Heart left ventricle (tissue), 13 donors: ENCODE data around the gene ZNF775.

ENCODE experiments used
- CTCF ChIP-seq, 12 donors: fragments of 200-600 bp; sonication (generic) in 4 of 12; IDR thresholded peaks; one replicate each; pipeline versions ENCODE4 v1.5.0 to v1.8.0; 2018 to 2022; ENCODE audit warnings: antibody characterized with exemption in 12 of 12, mild to moderate bottlenecking in 5 of 12
- POLR2A ChIP-seq, 2 donors: fragments of 450-650 bp; IDR thresholded peaks; one replicate each; pipeline ENCODE4 v1.6.1; 2017; ENCODE audit warnings: antibody characterized with exemption in 2 of 2, mild to moderate bottlenecking in 2 of 2, moderate library complexity in 2 of 2
- donor health status: ischemic (EF 13 %, LVEDD 7.1; RV severe dilation, severe dysfunction).
- donor health status: DM: no; HTN: yes; CAD: no.
- donor health status: DM: no; HTN: no; CAD: no.
- donor health status: ischemic (EF 25% LVEDD 6.9; RV normal size, moderate dysfunction).
- donor health status: ischemic (EF 25% LVEDD 5.7; RV mildly dilated, moderate dysfunction).
- donor health status: ischemic (EF 35%, LVEDD 5.7; RV mildly dilated, moderate dysfunction).
- donor health status: nonischemic (EF 11% LVEDD 7.7; RV severe dilation, severe dysfunction).
- donor health status: DM: yes; HTN: yes; CAD: no.
- donor health status: PGD.
- donor health status: ischemic (EF 29% LVEDD 5.4; RV normal size, mild dysfunction).
- donor health status: nonischemic (EF 23%, LVEDD 6.1; RV moderate dilation, normal function).

GRCh38 chr7:150379441-150380379 is 580 bp downstream of the ZNF775 start:
- TF ChIP-seq CTCF (IDR thresholded peaks at IDR 0.05) (no peak), POLR2A (IDR thresholded peaks at IDR 0.05) (no peak)
